Myometrial cell (primary cell): ENCODE results near the gene TBRG4. TPM values are rescaled to one million over a fixed set of nuclear protein-coding genes. Genes with fewer than 3 reads are reported as not detected.

Experiments
- total RNA-seq: library from RNA; depleted of rRNA; stranded (reverse); fragments of >200 nt; gene quantifications from 2 replicates; pipeline ENCODE4 v1.2.3, GENCODE V29; 2015

The TBRG4 gene
- 69.2 and 87.7 TPM in 2 replicates for total RNA-seq

DNA sequence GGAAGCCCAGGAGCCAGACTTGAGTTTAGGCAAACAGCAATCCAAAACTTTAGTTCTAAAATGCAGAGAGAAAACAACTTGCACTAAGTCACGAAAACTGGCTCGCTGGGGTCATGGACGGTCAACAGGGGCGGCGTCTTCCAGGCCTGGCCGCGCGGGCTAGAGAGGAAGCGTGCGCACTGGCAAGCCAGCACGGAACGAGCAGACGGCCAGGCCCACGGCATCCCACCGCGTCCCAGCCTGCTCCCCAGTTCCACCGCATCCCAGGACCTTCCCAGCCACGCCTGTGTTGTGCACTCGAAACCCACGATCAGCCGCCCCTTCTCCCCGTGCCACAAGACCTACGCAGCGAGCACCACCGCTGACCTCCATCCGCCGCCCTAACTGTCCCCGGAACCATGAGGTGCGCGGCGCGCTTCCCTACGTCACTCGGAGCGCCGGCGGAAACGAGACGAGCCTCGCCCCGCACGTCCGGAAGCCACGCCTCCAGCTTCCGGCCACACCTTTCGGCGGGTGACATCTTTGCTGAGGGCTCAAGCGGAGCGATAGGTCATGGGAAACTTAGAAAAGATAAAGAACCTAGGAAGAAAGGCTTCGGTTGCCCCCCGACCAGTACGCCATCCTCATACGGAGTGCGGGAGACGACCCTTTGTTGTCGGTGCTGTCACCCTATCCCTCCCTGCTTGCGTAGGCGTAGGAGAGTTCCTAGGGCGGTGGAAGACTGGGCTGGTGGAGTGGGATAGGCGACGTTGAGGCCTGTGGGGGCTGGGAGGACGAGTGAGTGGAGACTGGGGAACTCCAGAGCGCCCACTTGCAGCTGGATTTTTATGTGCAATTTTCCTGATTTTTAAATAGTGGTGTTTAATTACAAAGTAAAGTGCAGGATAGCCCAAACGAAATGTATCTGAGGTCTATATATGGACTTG lies at the start of gene TBRG4:
Gene TBRG4, minus strand, starts transcription at position 400 of the 926 bp plus-strand sequence. CDS start 2,460 bp downstream, outside the sequence.

DNA sequence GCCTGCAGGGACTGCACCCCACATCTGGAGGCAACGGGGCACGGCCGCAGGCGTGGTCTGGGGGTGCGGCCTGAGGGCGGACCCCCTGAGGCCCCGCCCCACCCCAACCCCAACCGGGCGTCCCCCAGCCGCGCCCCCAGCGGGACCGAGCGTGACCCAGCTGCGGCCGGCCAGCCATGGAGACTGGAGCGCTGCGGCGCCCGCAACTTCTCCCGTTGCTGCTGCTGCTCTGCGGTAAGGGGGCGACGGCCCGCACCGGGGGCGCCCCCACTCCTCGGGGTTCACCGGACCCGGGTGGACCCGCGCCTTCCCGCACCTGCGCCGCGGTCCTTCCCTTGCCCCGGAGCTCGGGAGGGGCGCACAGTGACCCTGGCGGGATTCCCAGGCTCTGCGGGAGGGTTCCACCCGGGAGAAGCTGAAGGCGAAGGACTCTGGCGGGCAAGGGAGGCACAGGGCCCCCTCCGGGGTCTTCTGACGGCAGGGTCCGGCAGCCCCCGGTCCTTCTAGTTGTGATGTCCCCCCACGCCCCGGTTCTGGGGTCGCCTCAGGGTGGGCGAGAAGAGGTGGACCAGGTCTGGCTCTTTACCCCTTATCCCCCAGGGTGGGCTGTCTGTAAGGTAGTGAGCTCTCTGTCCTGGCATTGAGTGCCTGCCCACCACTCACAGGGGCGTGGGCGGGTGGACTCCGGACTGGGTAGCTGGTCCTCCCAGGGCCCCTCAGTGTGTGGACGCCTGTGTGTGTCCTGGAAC lies 46.3 kb upstream of the TBRG4 start, which contains the start of gene RAMP3:
Gene RAMP3, plus strand, starts transcription at position 139 of the 749 bp plus-strand sequence. Its CDS starts 38 bp downstream, at position 177.

DNA sequence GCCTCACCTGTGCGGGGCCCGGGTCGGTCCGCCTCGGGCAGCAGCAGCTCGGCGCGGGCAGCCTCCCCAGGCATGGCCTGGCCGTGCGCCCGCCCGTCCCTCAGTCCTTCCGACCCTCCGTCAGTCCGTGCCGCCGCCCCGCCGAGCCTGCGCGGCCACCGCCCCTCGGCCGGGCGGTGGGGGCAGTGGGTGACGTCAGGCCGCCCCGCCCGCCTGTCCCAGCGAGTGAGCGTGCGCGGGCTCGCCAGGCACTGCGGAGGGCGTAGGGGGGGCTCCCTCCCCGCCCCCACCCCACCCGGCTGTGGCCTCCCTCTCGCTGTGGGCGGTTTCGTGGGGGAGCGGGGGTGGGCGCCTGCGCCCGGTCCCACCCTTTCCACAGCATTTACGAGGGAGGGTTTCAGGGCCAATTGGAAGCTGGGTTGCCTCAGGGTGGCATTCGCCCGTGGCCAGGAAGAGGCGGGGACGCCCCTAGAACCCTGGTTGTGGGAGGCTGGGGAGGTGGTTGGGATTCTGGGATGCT lies 22.6 kb downstream of the TBRG4 start, which contains the start of gene NACAD:
Gene NACAD, minus strand, starts transcription at position 149 of the 520 bp plus-strand sequence. Its CDS starts 75 bp downstream, at position 74.

Other genes with a start within 250 kb of the TBRG4 start
- 6.3 and 7.4 TPM in 2 replicates for gene PURB, start 226.2 kb downstream of the TBRG4 start, total RNA-seq
- under 0.01 TPM in 1 of 2 replicates, not detected in the other for gene MYO1G, start 132.7 kb downstream of the TBRG4 start, total RNA-seq
- 52.6 and 68.6 TPM in 2 replicates for gene CCM2, start 111.5 kb downstream of the TBRG4 start, total RNA-seq
- gene NACAD, start 22.7 kb downstream of the TBRG4 start, total RNA-seq = 3.5 and 4.0 TPM in 2 replicates
- not detected in 2 replicates for gene RAMP3, start 46.1 kb upstream of the TBRG4 start, total RNA-seq